NCI-H774 (cell line): ENCODE results near the gene TAF9.
A peak's percentile ranks its signal among the peaks of the same experiment; 100 is the strongest.
"Not testable (repeated sequence)": the region's sequence is repeated elsewhere in the genome, so short reads cannot be mapped to it uniquely, and the experiment has no call there.

ENCODE experiments used
- DNase-seq: peaks from one replicate; lab custom pipeline; 2025; lab: John Stamatoyannopoulos, UW

Gene TAF9

GRCh38 chr5:69335341-69335935, 33.9 kb downstream of the TAF9 start:
- DNase-seq, result no peak

DNA sequence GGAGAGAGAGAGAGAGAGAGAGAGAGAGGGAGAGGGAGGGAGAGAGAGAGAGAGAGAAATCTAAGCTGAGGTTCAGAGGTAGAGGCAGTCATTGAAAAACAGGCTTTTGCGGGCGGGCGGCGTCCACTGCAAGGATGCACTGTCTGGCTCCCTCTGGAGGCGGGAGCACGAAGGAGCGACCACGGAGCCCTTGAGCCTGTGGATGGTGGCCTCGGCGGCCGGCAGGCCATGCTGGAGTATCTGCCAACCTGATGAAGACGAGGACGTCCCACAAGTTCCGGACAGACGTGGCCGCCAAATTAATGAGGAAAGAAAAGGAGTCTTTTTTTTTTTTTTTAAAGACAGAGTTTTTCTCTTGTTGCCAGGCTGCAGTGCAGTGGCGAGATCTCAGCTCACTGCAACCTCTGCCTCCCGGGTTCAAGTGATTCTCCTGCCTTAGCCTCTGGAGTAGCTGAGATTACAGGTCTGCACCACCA, 34.5 kb downstream of the TAF9 start:
- DNase-seq, result peak; percentile 58

GRCh38 chr5:69333668-69334315, 35.5 kb downstream of the TAF9 start:
- DNase-seq, result not testable (repeated sequence)

GRCh38 chr5:69331528-69332445, 37.5 kb downstream of the TAF9 start:
- DNase-seq, result peak; percentile 12

GRCh38 chr5:69329905-69330489, 39.3 kb downstream of the TAF9 start:
- no peak for DNase-seq

DNA sequence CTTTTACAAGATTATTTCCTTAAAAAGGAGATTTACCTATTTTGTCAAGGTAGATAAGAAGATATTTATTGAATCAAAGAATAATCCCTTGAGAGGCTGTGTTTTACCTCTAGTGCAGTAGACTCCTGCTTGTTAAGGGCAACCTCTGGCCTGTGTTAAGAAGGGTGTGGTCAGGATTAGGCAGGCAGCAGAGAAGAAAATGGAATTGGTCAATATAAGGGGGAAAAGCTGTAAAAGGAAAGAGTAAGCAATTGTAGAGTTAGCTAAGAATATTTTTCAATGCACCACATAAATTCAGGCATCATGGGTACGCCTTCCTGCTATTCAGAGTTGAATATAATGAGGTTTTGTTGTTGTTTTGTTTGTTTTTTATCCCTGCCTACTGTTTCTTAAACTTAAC, 43.0 kb downstream of the TAF9 start:
- no peak for DNase-seq

DNA sequence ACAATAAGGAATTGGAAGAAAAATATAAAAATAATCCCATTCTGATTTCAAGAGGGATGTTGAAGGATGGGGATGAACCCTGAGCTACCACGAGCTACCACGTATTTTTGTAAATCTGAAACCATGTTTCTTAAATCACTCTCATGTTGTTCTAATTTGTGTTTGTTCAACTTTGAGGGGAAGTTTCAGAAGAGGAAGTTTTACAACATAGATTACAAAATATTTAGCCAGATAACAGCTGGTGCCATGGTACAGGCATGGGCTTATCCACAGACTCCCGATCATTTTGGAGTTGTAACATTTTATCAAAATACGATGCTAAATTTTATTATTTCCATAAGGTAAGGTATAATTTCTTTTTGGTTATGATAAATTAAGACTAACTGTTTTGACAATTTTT, 51.9 kb downstream of the TAF9 start:
- DNase-seq, result no peak

- DNase-seq, result no peak
These were observed 53.3 kb downstream of the TAF9 start for GRCh38 chr5:69315972-69316371.
